Retinal pigment epithelial cell (primary cell): Measurements from ENCODE around the gene GCLC.
A peak's percentile ranks its signal among the peaks of the same experiment; 100 is the strongest.

ENCODE experiments used
- DNase-seq: peaks from one replicate; pipeline ENCODE4 v3.0.0-alpha.2; 2010; ENCODE audit warnings: low read depth
- H3K4me3 ChIP-seq: 2 replicates; pipeline ENCODE4 v1.5.1; 2011; ENCODE audit warnings: mild to moderate bottlenecking, low read length, control low read depth, moderate library complexity
- CTCF ChIP-seq: conservative IDR thresholded peaks from 2 replicates; pipeline ENCODE4 v1.5.1; 2011; ENCODE audit warnings: low read depth, low read length, control low read depth, inconsistent platforms

Gene GCLC

GRCh38 chr6:53544470-53545308 is at the start of gene GCLC:
Gene GCLC (minus strand): TSS chr6:53545101. CDS start chr6:53544645, 456 bp downstream.
- TF ChIP-seq CTCF, result peak; percentile 48
- H3K4me3 ChIP-seq, result peak within 1 kb of the TSS; percentile 80
- peak; percentile 85 for DNase-seq

- DNase-seq, result no peak
- no peak for TF ChIP-seq CTCF
- H3K4me3 ChIP-seq, result no peak overlapping the region
These were observed 49.7 kb upstream of the GCLC start for GRCh38 chr6:53594596-53594995.

- no peak for TF ChIP-seq CTCF
- peak; percentile 96 for DNase-seq
- H3K4me3 ChIP-seq, result no peak overlapping the region
These were observed 48.1 kb upstream of the GCLC start for GRCh38 chr6:53593001-53593488.

DNA sequence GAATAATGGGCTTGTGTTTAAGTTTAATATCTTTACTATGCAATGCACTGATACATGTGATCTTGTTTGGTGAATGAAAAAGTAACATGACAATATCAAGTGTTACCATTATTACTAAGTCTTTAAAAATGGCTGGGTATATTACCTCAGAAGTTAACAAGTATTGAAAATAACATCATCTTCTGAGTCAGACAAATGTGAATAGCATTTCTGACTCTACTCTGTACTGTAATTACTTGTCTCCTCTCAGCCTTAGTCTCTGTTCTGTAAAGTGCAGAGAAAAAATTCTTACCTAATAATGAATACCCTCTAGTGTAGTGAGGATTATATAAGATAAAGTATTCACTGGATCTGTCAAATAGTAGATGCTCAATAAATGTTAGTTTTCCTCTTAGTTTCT is 47.0 kb upstream of the GCLC start:
- TF ChIP-seq CTCF, result no peak
- DNase-seq, result no peak
- no peak overlapping the region for H3K4me3 ChIP-seq

- H3K4me3 ChIP-seq, result no peak overlapping the region
- DNase-seq, result no peak
- no peak for TF ChIP-seq CTCF
These were observed 44.1 kb upstream of the GCLC start for GRCh38 chr6:53588816-53589509.

DNA sequence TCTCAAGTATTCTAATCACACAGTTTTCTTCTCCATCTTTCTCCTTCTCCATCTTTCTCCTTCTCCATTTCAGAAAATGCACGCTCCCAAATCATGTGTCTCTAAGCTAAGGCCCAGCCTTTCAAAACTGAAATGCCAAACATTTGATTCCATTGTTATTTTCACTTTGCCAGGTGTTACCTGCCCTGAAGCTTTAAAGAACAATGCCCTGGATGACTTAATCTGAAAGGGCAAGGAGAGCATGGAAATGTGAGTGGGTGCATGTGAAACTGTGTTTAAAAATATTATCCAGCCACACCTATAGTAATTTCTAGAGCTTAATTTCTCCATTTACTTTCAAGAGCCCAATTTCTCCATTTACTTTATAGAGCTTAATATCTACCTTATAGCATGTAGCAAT is 42.4 kb upstream of the GCLC start:
- DNase-seq, result no peak
- no peak for TF ChIP-seq CTCF
- no peak overlapping the region for H3K4me3 ChIP-seq
